Upper lobe of right lung (tissue), 1 donor: ENCODE measurements around the gene ABCC4. TPM values are rescaled to one million over a fixed set of nuclear protein-coding genes. Genes with fewer than 3 reads are reported as not detected.

Experiments
- ATAC-seq: fragments of 200-7000 bp; cut with Tn5 transposase; one replicate; pipeline ENCODE4 v1.9.1; 2020; ENCODE audit warnings: mild to moderate bottlenecking, moderate library complexity
- DNase-seq: peaks from one replicate; pipeline ENCODE4 v3.0.0-alpha.2; 2020
- H3K27ac ChIP-seq: fragments of 200-600 bp; one replicate; pipeline ENCODE4 v1.8.0; 2022
- H3K27me3 ChIP-seq: fragments of 200-600 bp; one replicate; pipeline ENCODE4 v1.8.0; 2022; ENCODE audit warnings: mild to moderate bottlenecking
- H3K36me3 ChIP-seq: fragments of 200-600 bp; one replicate; pipeline ENCODE4 v1.8.0; 2022
- H3K4me1 ChIP-seq: fragments of 200-600 bp; one replicate; pipeline ENCODE4 v1.8.0; 2022
- H3K4me3 ChIP-seq: fragments of 200-600 bp; one replicate; pipeline ENCODE4 v1.8.0; 2022; ENCODE audit warnings: mild to moderate bottlenecking
- H3K9me3 ChIP-seq: fragments of 200-600 bp; one replicate; pipeline ENCODE4 v1.8.0; 2022
- intact Hi-C: fragments of 100-400 bp; cut with DNase I; formaldehyde crosslinking; loops from one replicate; pipeline ENCODE4 v1.11.0; 2022
- total RNA-seq: library from RNA; stranded (reverse); fragmentation: NEBNext Ultra II Directional; extraction: Animal tissue kit (Norgen Biotek cat#: 25700); gene quantifications from one replicate; pipeline ENCODE4 v1.2.1, GENCODE V29; 2021
- TF ChIP-seq, protein P1 (sequence below): fragments of 200-600 bp; IDR thresholded peaks from one replicate; pipeline ENCODE4 v1.8.0; 2022; ENCODE audit warnings: antibody characterized with exemption
- donor health status: DM: no; HTN: yes; CAD: no; lungs with severe emphysema.

The ABCC4 gene
- total RNA-seq, 1 donor from 2014 or later = 28.1 TPM

DNA sequence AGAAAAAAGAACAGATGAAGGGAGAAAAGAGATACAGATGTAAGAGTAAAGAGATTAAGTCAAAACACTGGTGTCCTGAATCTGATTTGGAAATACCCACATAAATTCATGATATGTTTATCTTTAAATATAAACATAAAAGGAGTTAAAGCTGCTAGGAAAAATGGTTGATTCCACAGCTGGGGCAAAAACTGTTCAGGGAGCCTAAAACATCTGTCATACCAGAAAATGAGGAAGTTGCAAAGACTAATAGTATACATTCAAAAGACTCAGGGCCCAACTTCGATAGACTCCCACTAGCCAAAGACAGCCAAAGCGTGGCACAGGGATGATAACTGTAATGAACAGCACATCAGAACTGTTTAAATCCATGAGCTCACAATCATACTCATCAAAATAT, 62.0 kb downstream of the ABCC4 start:
- no peaks in the 10 kb centered on the region for H3K36me3 ChIP-seq
- no peak for DNase-seq

DNA sequence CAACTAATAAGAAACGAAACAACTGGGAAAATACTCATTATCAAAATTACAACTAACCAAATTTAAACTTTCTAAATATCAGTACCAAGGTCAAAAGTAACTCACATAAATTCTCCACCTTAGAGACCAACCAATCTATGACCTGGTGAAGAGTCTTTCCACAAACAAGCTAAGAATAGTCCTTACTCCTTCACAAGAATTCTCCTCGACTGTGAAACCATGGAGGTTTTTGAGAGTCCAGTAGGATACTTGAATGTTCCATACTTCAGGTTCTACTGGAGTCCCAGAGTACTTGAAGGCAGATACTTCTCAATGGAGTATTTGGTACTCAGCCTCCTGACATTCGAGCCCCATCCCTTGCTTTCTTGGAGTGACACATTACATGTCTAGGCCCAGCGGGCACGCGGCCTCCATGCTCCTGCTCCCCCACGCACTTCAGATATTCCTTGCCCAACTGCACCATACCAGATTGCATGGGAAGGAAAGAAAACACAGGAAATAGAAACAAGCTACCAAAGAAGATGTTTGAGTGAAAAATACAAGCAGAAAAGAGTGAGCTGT, 63.9 kb downstream of the ABCC4 start:
- Histone ChIP-seq H3K4me1 (peaks cover 12% of the 10 kb centered on the region), H3K27me3 (no peaks in the 10 kb centered on the region), H3K9me3 (no peaks in the 10 kb centered on the region), H3K36me3 (no peaks in the 10 kb centered on the region), H3K27ac (no peak overlapping the region), H3K4me3 (no peak overlapping the region)
- TF ChIP-seq, protein P1, sequence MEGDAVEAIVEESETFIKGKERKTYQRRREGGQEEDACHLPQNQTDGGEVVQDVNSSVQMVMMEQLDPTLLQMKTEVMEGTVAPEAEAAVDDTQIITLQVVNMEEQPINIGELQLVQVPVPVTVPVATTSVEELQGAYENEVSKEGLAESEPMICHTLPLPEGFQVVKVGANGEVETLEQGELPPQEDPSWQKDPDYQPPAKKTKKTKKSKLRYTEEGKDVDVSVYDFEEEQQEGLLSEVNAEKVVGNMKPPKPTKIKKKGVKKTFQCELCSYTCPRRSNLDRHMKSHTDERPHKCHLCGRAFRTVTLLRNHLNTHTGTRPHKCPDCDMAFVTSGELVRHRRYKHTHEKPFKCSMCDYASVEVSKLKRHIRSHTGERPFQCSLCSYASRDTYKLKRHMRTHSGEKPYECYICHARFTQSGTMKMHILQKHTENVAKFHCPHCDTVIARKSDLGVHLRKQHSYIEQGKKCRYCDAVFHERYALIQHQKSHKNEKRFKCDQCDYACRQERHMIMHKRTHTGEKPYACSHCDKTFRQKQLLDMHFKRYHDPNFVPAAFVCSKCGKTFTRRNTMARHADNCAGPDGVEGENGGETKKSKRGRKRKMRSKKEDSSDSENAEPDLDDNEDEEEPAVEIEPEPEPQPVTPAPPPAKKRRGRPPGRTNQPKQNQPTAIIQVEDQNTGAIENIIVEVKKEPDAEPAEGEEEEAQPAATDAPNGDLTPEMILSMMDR = no peak
- DNase-seq (peak; percentile 70), ATAC-seq (peak; percentile 75)
- intact Hi-C loops = no loop called here

More for the DNA sequence above, 62.0 kb downstream of the ABCC4 start:
- H3K27ac ChIP-seq = no peak overlapping the region
- TF ChIP-seq, protein P1 = no peak
- peaks cover 12% of the 10 kb centered on the region for H3K4me1 ChIP-seq
- no peak for ATAC-seq
- no peak overlapping the region for H3K4me3 ChIP-seq
- intact Hi-C loops = no loop called here
- no peaks in the 10 kb centered on the region for H3K9me3 ChIP-seq
- no peaks in the 10 kb centered on the region for H3K27me3 ChIP-seq

DNA sequence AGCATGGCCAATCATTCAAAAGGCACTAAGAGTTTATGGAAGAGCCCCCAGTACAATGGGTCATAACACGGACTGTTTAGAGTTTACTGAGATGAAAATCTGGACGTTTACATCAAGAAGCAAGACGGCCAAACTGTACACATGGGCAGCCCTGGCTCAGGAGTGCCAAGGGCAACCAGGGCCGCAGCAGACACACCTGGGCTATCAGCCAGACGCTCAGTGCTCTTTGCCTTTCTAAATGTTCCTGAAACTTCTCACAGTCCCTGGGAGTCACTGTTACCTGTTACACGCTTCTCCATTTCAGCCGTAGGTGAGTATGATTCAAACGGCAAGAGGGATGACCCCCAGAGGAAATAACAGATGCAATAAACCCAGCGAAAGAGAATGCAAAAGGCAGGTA, 64.5 kb downstream of the ABCC4 start:
- H3K4me3 ChIP-seq = no peak overlapping the region
- TF ChIP-seq, protein P1 = no peak
- intact Hi-C loops = no loop called here
- no peaks in the 10 kb centered on the region for H3K27me3 ChIP-seq
- H3K4me1 ChIP-seq = peaks cover 12% of the 10 kb centered on the region
- H3K27ac ChIP-seq = peak overlapping the region; percentile 55
- no peak for DNase-seq
- peak; percentile 50 for ATAC-seq
- H3K36me3 ChIP-seq = no peaks in the 10 kb centered on the region
- no peaks in the 10 kb centered on the region for H3K9me3 ChIP-seq

DNA sequence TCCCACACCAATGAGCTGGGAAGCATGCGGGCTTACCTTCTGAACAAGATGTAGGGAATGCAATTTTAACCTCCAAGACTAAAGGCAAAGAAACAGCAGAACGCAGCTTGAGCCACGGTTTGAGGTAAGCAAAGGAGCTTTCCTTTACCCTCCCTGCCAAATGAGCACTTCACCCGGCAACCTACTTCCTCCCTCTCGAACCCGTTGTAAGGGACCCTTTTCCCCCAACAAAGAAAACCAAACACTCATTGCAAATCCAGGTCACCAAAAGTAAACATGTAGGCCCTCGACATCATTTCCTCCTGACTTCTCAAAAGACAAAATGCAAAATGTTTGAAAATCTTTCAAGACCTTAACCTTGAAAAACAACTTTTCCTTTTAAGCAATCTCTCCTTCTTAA, 65.3 kb downstream of the ABCC4 start:
- DNase-seq (no peak), ATAC-seq (peak; percentile 69)
- intact Hi-C loops = no loop called here
- Histone ChIP-seq H3K4me3 (no peak overlapping the region), H3K27me3 (no peaks in the 10 kb centered on the region), H3K27ac (peak overlapping the region; percentile 55), H3K9me3 (no peaks in the 10 kb centered on the region), H3K4me1 (peaks cover 12% of the 10 kb centered on the region), H3K36me3 (no peaks in the 10 kb centered on the region)
- TF ChIP-seq, protein P1 = no peak

DNA sequence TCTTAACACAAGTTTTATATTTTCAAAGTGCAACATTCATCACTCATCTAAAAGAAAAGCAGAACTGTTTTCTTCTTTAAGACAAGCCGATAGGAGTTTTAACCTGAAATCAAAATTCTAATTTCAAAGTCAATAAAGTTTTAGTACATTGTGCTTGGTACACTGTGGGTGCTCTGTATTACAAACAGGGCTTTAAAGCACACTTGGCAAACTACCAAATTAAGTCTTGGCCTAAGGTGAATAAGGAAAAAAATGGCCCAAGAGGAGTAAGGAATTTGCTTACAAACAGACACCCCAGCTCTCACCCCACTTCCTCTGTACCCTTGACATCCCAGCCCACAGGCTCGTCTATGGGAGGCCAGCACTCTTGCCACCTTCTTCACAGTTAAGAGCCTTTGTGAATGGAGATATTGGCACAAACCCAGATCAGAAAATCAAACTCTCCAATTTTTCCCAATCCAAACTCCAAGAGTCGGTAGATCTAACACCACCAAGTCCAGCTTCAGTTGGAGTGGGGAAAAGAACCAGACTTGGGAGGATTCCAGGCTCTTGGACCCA, 66.0 kb downstream of the ABCC4 start:
- no peaks in the 10 kb centered on the region for H3K36me3 ChIP-seq
- no peaks in the 10 kb centered on the region for H3K27me3 ChIP-seq
- TF ChIP-seq, protein P1 = no peak
- peaks cover 12% of the 10 kb centered on the region for H3K4me1 ChIP-seq
- peak overlapping the region; percentile 55 for H3K27ac ChIP-seq
- H3K4me3 ChIP-seq = no peak overlapping the region
- H3K9me3 ChIP-seq = no peaks in the 10 kb centered on the region
- ATAC-seq (peak; percentile 69), DNase-seq (no peak)
- intact Hi-C loops = no loop called here
